ENCODE measurements around the gene MS4A13. TPM values are rescaled to one million over a fixed set of nuclear protein-coding genes. Genes with fewer than 3 reads are reported as not detected.
A peak's percentile ranks its signal among the peaks of the same experiment; 100 is the strongest.

The MS4A13 gene
- polyA plus RNA-seq, 1 of the 3 experiments (the other 2 are of a cell fraction), result not detected

GRCh38 chr11:60570970-60571369 lies 55.8 kb downstream of the MS4A13 start:
- no peak overlapping the region for H3K4me3 ChIP-seq (ENCODE audit: low read depth in 2 of 2, low read length in 1 of 2)
- no peaks in the 10 kb centered on the region for H4K20me1 ChIP-seq (ENCODE audit: insufficient read depth)
- TF ChIP-seq SMC3 (IDR thresholded peaks at IDR 0.05; ENCODE audit: low read depth, low read length), result no peak
- no peak for TF ChIP-seq GABPA (IDR thresholded peaks at IDR 0.05; ENCODE audit: low read depth)
- no peak for TF ChIP-seq CHD2 (IDR thresholded peaks at IDR 0.05; ENCODE audit: low read length, partially characterized antibody)
- TF ChIP-seq PBX3 (IDR thresholded peaks at IDR 0.05), result no peak
- TF ChIP-seq FOXM1 (IDR thresholded peaks at IDR 0.05; ENCODE audit: low read depth), result no peak
- TF ChIP-seq RCOR1 (IDR thresholded peaks at IDR 0.05; ENCODE audit: low read length), result no peak
- no peaks in the 10 kb centered on the region for H3K4me1 ChIP-seq (ENCODE audit: control insufficient read depth in 1 of 2, insufficient read depth in 2 of 2, low read depth in 1 of 2, low read length in 1 of 2)
- no peaks in the 10 kb centered on the region for H3K9me2 ChIP-seq
- no peak overlapping the region for H3K27ac ChIP-seq (ENCODE audit: low read depth in 2 of 2, low read length in 1 of 2)
- no peak for DNase-seq
- ChIA-PET CTCF (no interaction called here), POLR2A (no interaction called here)
- no peaks in the 10 kb centered on the region for H3K36me3 ChIP-seq (replicated peaks in 1 of 2; ENCODE audit: control insufficient read depth in 1 of 2, insufficient read depth in 2 of 2, low read length in 1 of 2)
- H3K27me3 ChIP-seq (ENCODE audit: insufficient read depth), result no peaks in the 10 kb centered on the region
- no peaks in the 10 kb centered on the region for H3K79me2 ChIP-seq (ENCODE audit: insufficient read depth)
- H3F3A ChIP-seq (replicated peaks; ENCODE audit: insufficient read depth), result no peaks in the 10 kb centered on the region
- no peaks in the 10 kb centered on the region for H3K9me3 ChIP-seq
- 10% methylated on average over 1 of the region's 1 CpG for WGBS (ENCODE audit: low lambda C conversion rate)
- H2AFZ ChIP-seq (ENCODE audit: low read depth), result no peak overlapping the region
- H3K9ac ChIP-seq, result no peak overlapping the region
- no peak overlapping the region for H3K4me2 ChIP-seq

GRCh38 chr11:60589611-60590010 lies 74.4 kb downstream of the MS4A13 start:
- Histone ChIP-seq H4K20me1 (ENCODE audit: insufficient read depth) (no peaks in the 10 kb centered on the region), H3K79me2 (ENCODE audit: insufficient read depth) (no peaks in the 10 kb centered on the region), H2AFZ (ENCODE audit: low read depth) (no peak overlapping the region), H3K36me3 (replicated peaks in 1 of 2; ENCODE audit: control insufficient read depth in 1 of 2, insufficient read depth in 2 of 2, low read length in 1 of 2) (no peaks in the 10 kb centered on the region), H3K4me1 (ENCODE audit: control insufficient read depth in 1 of 2, insufficient read depth in 2 of 2, low read depth in 1 of 2, low read length in 1 of 2) (no peaks in the 10 kb centered on the region), H3K4me3 (ENCODE audit: low read depth in 2 of 2, low read length in 1 of 2) (no peak overlapping the region), H3K27ac (ENCODE audit: low read depth in 2 of 2, low read length in 1 of 2) (no peak overlapping the region), H3F3A (replicated peaks; ENCODE audit: insufficient read depth) (no peaks in the 10 kb centered on the region), H3K9me2 (no peaks in the 10 kb centered on the region), H3K9ac (no peak overlapping the region), H3K4me2 (no peak overlapping the region), H3K9me3 (no peaks in the 10 kb centered on the region), H3K27me3 (ENCODE audit: insufficient read depth) (no peaks in the 10 kb centered on the region; the same call in 1 of the 2 replicates)
- TF ChIP-seq CTCF (IDR thresholded peaks at IDR 0.05) (peak; percentile 48), JUND (IDR thresholded peaks at IDR 0.05) (no peak)
- ChIA-PET CTCF (no interaction called here), POLR2A (no interaction called here)
- no peak for DNase-seq
- WGBS (ENCODE audit: low lambda C conversion rate), result 3% methylated on average over 2 of the region's 2 CpGs

Other genes starting within 250 kb of the MS4A13 start
- gene MS4A4A, start 234.7 kb upstream of the MS4A13 start, polyA plus RNA-seq (2012; rRNA removed), result not detected in 2 replicates
- gene MS4A6E, start 188.1 kb upstream of the MS4A13 start, polyA plus RNA-seq (2012; rRNA removed), result not detected in 2 replicates
- not detected in 2 replicates for gene MS4A7, start 136.9 kb upstream of the MS4A13 start, polyA plus RNA-seq (2012; rRNA removed)
- not detected in 2 replicates for gene MS4A14, start 118.9 kb upstream of the MS4A13 start, polyA plus RNA-seq (2012; rRNA removed)
- not detected in 2 replicates for gene MS4A5, start 85.8 kb upstream of the MS4A13 start, polyA plus RNA-seq (2012; rRNA removed)
- gene MS4A1, start 59.5 kb upstream of the MS4A13 start, polyA plus RNA-seq (2012; rRNA removed), result not detected in 2 replicates
- gene MS4A12, start 22.6 kb upstream of the MS4A13 start, polyA plus RNA-seq (2012; rRNA removed), result not detected in 2 replicates
- not detected in 2 replicates for gene MS4A8, start 184.2 kb downstream of the MS4A13 start, polyA plus RNA-seq (2012; rRNA removed)
- not detected in 2 replicates for gene MS4A18, start 209.3 kb downstream of the MS4A13 start, polyA plus RNA-seq (2012; rRNA removed)
- gene MS4A15, start 241.5 kb downstream of the MS4A13 start, polyA plus RNA-seq (2012; rRNA removed), result not detected in 2 replicates